ENCODE measurements around the gene GRIA1. TPM values are rescaled to one million over a fixed set of nuclear protein-coding genes. Genes with fewer than 3 reads are reported as not detected.

The GRIA1 gene
- total RNA-seq, 1 donor from 2014 or later = not detected

- TF ChIP-seq, protein P1, sequence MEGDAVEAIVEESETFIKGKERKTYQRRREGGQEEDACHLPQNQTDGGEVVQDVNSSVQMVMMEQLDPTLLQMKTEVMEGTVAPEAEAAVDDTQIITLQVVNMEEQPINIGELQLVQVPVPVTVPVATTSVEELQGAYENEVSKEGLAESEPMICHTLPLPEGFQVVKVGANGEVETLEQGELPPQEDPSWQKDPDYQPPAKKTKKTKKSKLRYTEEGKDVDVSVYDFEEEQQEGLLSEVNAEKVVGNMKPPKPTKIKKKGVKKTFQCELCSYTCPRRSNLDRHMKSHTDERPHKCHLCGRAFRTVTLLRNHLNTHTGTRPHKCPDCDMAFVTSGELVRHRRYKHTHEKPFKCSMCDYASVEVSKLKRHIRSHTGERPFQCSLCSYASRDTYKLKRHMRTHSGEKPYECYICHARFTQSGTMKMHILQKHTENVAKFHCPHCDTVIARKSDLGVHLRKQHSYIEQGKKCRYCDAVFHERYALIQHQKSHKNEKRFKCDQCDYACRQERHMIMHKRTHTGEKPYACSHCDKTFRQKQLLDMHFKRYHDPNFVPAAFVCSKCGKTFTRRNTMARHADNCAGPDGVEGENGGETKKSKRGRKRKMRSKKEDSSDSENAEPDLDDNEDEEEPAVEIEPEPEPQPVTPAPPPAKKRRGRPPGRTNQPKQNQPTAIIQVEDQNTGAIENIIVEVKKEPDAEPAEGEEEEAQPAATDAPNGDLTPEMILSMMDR (IDR thresholded peaks at IDR 0.05; ENCODE audit: partially characterized antibody, unreplicated experiment) = no peak
- H3K36me3 Mint-ChIP-seq (ENCODE audit: unreplicated experiment) = no peaks in the 10 kb centered on the region
- no peaks in the 10 kb centered on the region for H3K27me3 Mint-ChIP-seq (ENCODE audit: unreplicated experiment)
- no peak overlapping the region for H3K4me3 Mint-ChIP-seq (ENCODE audit: unreplicated experiment)
- H3K9me3 Mint-ChIP-seq (ENCODE audit: unreplicated experiment) = no peaks in the 10 kb centered on the region
- H3K4me1 Mint-ChIP-seq (ENCODE audit: low read depth, unreplicated experiment) = no peaks in the 10 kb centered on the region
- DNase-seq = no peak
- H3K27ac Mint-ChIP-seq (ENCODE audit: unreplicated experiment) = no peak overlapping the region
These were observed 80.7 kb downstream of the GRIA1 start for GRCh38 chr5:153571162-153571561.

GRCh38 chr5:153572411-153573145 is 82.1 kb downstream of the GRIA1 start:
- H3K27me3 Mint-ChIP-seq (ENCODE audit: unreplicated experiment) = no peaks in the 10 kb centered on the region
- no peaks in the 10 kb centered on the region for H3K9me3 Mint-ChIP-seq (ENCODE audit: unreplicated experiment)
- no peaks in the 10 kb centered on the region for H3K4me1 Mint-ChIP-seq (ENCODE audit: low read depth, unreplicated experiment)
- DNase-seq = no peak
- TF ChIP-seq, protein P1 (IDR thresholded peaks at IDR 0.05; ENCODE audit: partially characterized antibody, unreplicated experiment) = no peak
- H3K36me3 Mint-ChIP-seq (ENCODE audit: unreplicated experiment) = peaks cover 4% of the 10 kb centered on the region
- H3K27ac Mint-ChIP-seq (ENCODE audit: unreplicated experiment) = no peak overlapping the region
- H3K4me3 Mint-ChIP-seq (ENCODE audit: unreplicated experiment) = no peak overlapping the region

GRCh38 chr5:153573326-153574033 is 83.0 kb downstream of the GRIA1 start:
- TF ChIP-seq, protein P1 (IDR thresholded peaks at IDR 0.05; ENCODE audit: partially characterized antibody, unreplicated experiment) = no peak
- H3K27ac Mint-ChIP-seq (ENCODE audit: unreplicated experiment) = no peak overlapping the region
- no peaks in the 10 kb centered on the region for H3K9me3 Mint-ChIP-seq (ENCODE audit: unreplicated experiment)
- H3K4me3 Mint-ChIP-seq (ENCODE audit: unreplicated experiment) = no peak overlapping the region
- peaks cover 1% of the 10 kb centered on the region for H3K27me3 Mint-ChIP-seq (ENCODE audit: unreplicated experiment)
- H3K36me3 Mint-ChIP-seq (ENCODE audit: unreplicated experiment) = peaks cover 4% of the 10 kb centered on the region
- no peak for DNase-seq
- H3K4me1 Mint-ChIP-seq (ENCODE audit: low read depth, unreplicated experiment) = no peaks in the 10 kb centered on the region

- no peaks in the 10 kb centered on the region for H3K36me3 Mint-ChIP-seq (ENCODE audit: unreplicated experiment)
- H3K27ac Mint-ChIP-seq (ENCODE audit: unreplicated experiment) = no peak overlapping the region
- no peaks in the 10 kb centered on the region for H3K9me3 Mint-ChIP-seq (ENCODE audit: unreplicated experiment)
- H3K27me3 Mint-ChIP-seq (ENCODE audit: unreplicated experiment) = no peaks in the 10 kb centered on the region
- no peaks in the 10 kb centered on the region for H3K4me1 Mint-ChIP-seq (ENCODE audit: low read depth, unreplicated experiment)
- no peak for DNase-seq
- H3K4me3 Mint-ChIP-seq (ENCODE audit: unreplicated experiment) = no peak overlapping the region
- TF ChIP-seq, protein P1 (IDR thresholded peaks at IDR 0.05; ENCODE audit: partially characterized antibody, unreplicated experiment) = no peak
These were observed 93.9 kb downstream of the GRIA1 start for GRCh38 chr5:153584126-153584959.
